ENCODE measurements around the gene NME8. TPM values are rescaled to one million over a fixed set of nuclear protein-coding genes. Genes with fewer than 3 reads are reported as not detected.

Gene NME8
- total and polyA plus RNA-seq, 2 of the 4 experiments (the other 2 are of a cell fraction), result not detected

DNA sequence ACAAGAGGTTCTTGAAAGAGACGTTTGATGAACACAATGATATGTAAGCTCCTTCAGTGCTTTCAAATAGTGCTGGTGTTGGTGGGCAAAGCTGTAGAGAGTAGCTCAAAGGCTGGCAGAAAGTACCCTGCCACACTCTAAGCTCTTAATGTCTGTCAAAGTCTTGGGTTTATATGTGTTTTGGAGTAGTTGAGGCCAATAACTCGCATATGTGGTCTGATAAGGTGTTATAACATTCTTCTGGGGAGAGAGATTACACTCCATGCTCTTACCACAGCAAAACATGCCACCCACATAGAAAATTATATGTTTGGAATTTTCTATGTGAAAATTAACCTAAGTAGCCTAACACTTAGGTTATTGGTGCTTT, 30.8 kb upstream of the NME8 start:
- H3K9me1 ChIP-seq (ENCODE audit: insufficient read depth, low read length), result no peaks in the 10 kb centered on the region
- dilution Hi-C loops (cut with HindIII; ENCODE audit: low sequenced_read_pairs, unreplicated experiment), result no loop called here
- ChIA-PET POLR2A (ENCODE audit: unreplicated experiment) (no interaction called here), CTCF (no interaction called here)
- no peak overlapping the region for H3K4me3 ChIP-seq (ENCODE audit: insufficient read depth, low read depth, low read length)
- no peaks in the 10 kb centered on the region for H3K36me3 ChIP-seq (ENCODE audit: control insufficient read depth, insufficient read depth, low read length)
- no peaks in the 10 kb centered on the region for H4K20me1 ChIP-seq (ENCODE audit: insufficient read depth, low read length)
- in situ Hi-C loops (cut with MboI; ENCODE audit: low sequenced_read_pairs), result no loop called here
- no peak overlapping the region for H3K9ac ChIP-seq (ENCODE audit: low read depth, low read length)
- H3K14ac ChIP-seq (replicated peaks; ENCODE audit: low read depth, low read length), result no peak overlapping the region
- no peak overlapping the region for H4K8ac ChIP-seq (ENCODE audit: low read depth in 2 of 2, low read length in 2 of 2)
- DNase-seq, result no peak
- H2AK9ac ChIP-seq (replicated peaks; ENCODE audit: low read depth, low read length, poor library complexity), result no peak overlapping the region
- ATAC-seq (ENCODE audit: low read depth), result no peak
- H3K4me2 ChIP-seq (ENCODE audit: low read depth, low read length), result no peak overlapping the region
- H4K5ac ChIP-seq (ENCODE audit: low read depth, low read length), result no peak overlapping the region
- H3K4me1 ChIP-seq (ENCODE audit: control insufficient read depth, insufficient read depth, low read length), result no peaks in the 10 kb centered on the region
- no peak overlapping the region for H4K91ac ChIP-seq (ENCODE audit: insufficient read depth, low read depth, low read length)
- TF ChIP-seq, protein P1, sequence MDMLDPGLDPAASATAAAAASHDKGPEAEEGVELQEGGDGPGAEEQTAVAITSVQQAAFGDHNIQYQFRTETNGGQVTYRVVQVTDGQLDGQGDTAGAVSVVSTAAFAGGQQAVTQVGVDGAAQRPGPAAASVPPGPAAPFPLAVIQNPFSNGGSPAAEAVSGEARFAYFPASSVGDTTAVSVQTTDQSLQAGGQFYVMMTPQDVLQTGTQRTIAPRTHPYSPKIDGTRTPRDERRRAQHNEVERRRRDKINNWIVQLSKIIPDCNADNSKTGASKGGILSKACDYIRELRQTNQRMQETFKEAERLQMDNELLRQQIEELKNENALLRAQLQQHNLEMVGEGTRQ (IDR thresholded peaks at IDR 0.05; ENCODE audit: low read depth, low read length), result no peak
- TF ChIP-seq BHLHE40 (IDR thresholded peaks at IDR 0.05; ENCODE audit: low read depth, low read length) (no peak), MAZ (IDR thresholded peaks at IDR 0.05; ENCODE audit: borderline replicate concordance, low read depth, low read length) (no peak), NFE2L2 (IDR thresholded peaks at IDR 0.05; ENCODE audit: low read depth, low read length) (no peak), RFX5 (IDR thresholded peaks at IDR 0.05; ENCODE audit: low read depth, low read length) (no peak), MXI1 (IDR thresholded peaks at IDR 0.05; ENCODE audit: borderline replicate concordance, low read depth, low read length) (no peak), RCOR1 (IDR thresholded peaks at IDR 0.05; ENCODE audit: insufficient replicate concordance, low read length) (no peak), FOS (IDR thresholded peaks at IDR 0.05; ENCODE audit: low read depth, low read length) (no peak), RAD21 (IDR thresholded peaks at IDR 0.05; ENCODE audit: low read length) (no peak), POLR2A (IDR thresholded peaks at IDR 0.05; ENCODE audit: low read depth, low read length) (no peak), CEBPB (IDR thresholded peaks at IDR 0.05; ENCODE audit: low read depth, low read length) (no peak), SMC3 (IDR thresholded peaks at IDR 0.05; ENCODE audit: low read depth, low read length) (no peak)
- TF ChIP-seq, protein P2, sequence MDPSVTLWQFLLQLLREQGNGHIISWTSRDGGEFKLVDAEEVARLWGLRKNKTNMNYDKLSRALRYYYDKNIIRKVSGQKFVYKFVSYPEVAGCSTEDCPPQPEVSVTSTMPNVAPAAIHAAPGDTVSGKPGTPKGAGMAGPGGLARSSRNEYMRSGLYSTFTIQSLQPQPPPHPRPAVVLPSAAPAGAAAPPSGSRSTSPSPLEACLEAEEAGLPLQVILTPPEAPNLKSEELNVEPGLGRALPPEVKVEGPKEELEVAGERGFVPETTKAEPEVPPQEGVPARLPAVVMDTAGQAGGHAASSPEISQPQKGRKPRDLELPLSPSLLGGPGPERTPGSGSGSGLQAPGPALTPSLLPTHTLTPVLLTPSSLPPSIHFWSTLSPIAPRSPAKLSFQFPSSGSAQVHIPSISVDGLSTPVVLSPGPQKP (IDR thresholded peaks at IDR 0.05; ENCODE audit: borderline replicate concordance, low read depth, low read length), result no peak
- no peak overlapping the region for H2AFZ ChIP-seq (replicated peaks; ENCODE audit: low read length, poor library complexity)
- H3K23ac ChIP-seq (ENCODE audit: low read depth, low read length), result no peak overlapping the region
- H3K56ac ChIP-seq (ENCODE audit: extremely low read depth, insufficient read depth, low read length), result no peak overlapping the region
- H2BK20ac ChIP-seq (ENCODE audit: low read depth, low read length), result no peak overlapping the region
- no TSS peak for BruUV-seq (replicated peaks)
- H2BK5ac ChIP-seq (ENCODE audit: low read depth, low read length, poor library complexity, severe bottlenecking), result no peak overlapping the region
- H2BK120ac ChIP-seq (ENCODE audit: low read depth, low read length), result no peak overlapping the region
- H2BK15ac ChIP-seq (ENCODE audit: low read depth, low read length), result no peak overlapping the region
- H3K79me1 ChIP-seq (ENCODE audit: low read depth in 1 of 2, low read length in 2 of 2), result no peaks in the 10 kb centered on the region
- no peak overlapping the region for H2AK5ac ChIP-seq (ENCODE audit: low read depth, low read length)
- no peak overlapping the region for H3K27ac ChIP-seq (ENCODE audit: insufficient read depth, low read length)
- H3K18ac ChIP-seq (ENCODE audit: low read depth, low read length), result no peak overlapping the region
- intact Hi-C loops (cut with micrococcal nuclease), result no loop called here
- no CpG with 5 or more reads among the region's 2 CpGs for WGBS, 2 experiments (ENCODE audit: extremely low coverage in 2 of 2, insufficient read length in 1 of 2)
- H3K27me3 ChIP-seq (ENCODE audit: control insufficient read depth, insufficient read depth, low read length), result no peaks in the 10 kb centered on the region
- peaks cover 4% of the 10 kb centered on the region; the same call in 1 of the 2 replicates for H3K9me3 ChIP-seq (ENCODE audit: control insufficient read depth, insufficient read depth, low read length)
- no peak overlapping the region for H3K4ac ChIP-seq (ENCODE audit: low read depth, low read length)

Measured in IMR-90 (cell line).